DMS 273 treated with DMSO at 0.1 percent for 48 hours (cell line): ENCODE measurements around the gene KLHL26.
A peak's percentile ranks its signal among the peaks of the same experiment; 100 is the strongest.

ENCODE experiments used
- DNase-seq: peaks from one replicate; lab custom pipeline; 2025; lab: John Stamatoyannopoulos, UW

Gene KLHL26

GRCh38 chr19:18685597-18686190 lies 48.9 kb downstream of the KLHL26 start:
- DNase-seq, result no peak

- no peak for DNase-seq
Observed at GRCh38 chr19:18687740-18688465, 51.1 kb downstream of the KLHL26 start.

GRCh38 chr19:18696023-18696422 lies 59.2 kb downstream of the KLHL26 start:
- DNase-seq, result no peak

- peak; percentile 14 for DNase-seq
Observed at GRCh38 chr19:18697680-18698079, 60.9 kb downstream of the KLHL26 start.

GRCh38 chr19:18698321-18699167 lies 61.7 kb downstream of the KLHL26 start:
- DNase-seq, result no peak

- no peak for DNase-seq
Observed at GRCh38 chr19:18699403-18700054, 62.7 kb downstream of the KLHL26 start.

- peak; percentile 13 for DNase-seq
Observed at GRCh38 chr19:18700501-18701249, 63.8 kb downstream of the KLHL26 start.

GRCh38 chr19:18701250-18701608 lies 64.4 kb downstream of the KLHL26 start:
- DNase-seq, result no peak

GRCh38 chr19:18704054-18704453 lies 67.2 kb downstream of the KLHL26 start:
- DNase-seq, result no peak

GRCh38 chr19:18704971-18705370 lies 68.1 kb downstream of the KLHL26 start:
- DNase-seq, result no peak

- DNase-seq, result no peak
Observed at GRCh38 chr19:18708452-18709231, 71.8 kb downstream of the KLHL26 start.

- DNase-seq, result no peak
Observed at GRCh38 chr19:18709546-18709945, 72.7 kb downstream of the KLHL26 start.

- no peak for DNase-seq
Observed at GRCh38 chr19:18710186-18710585, 73.4 kb downstream of the KLHL26 start.

GRCh38 chr19:18710996-18711751 lies 74.3 kb downstream of the KLHL26 start:
- no peak for DNase-seq

- DNase-seq, result no peak
Observed at GRCh38 chr19:18711893-18712292, 75.1 kb downstream of the KLHL26 start.

GRCh38 chr19:18712981-18713380 lies 76.2 kb downstream of the KLHL26 start:
- DNase-seq, result no peak

- DNase-seq, result no peak
Observed at GRCh38 chr19:18713550-18714117, 76.8 kb downstream of the KLHL26 start.

- no peak for DNase-seq
Observed at GRCh38 chr19:18715416-18715815, 78.6 kb downstream of the KLHL26 start.

GRCh38 chr19:18716857-18717256 lies 80.0 kb downstream of the KLHL26 start:
- DNase-seq, result no peak

GRCh38 chr19:18717601-18718000 lies 80.8 kb downstream of the KLHL26 start:
- no peak for DNase-seq
